ENCODE data around the gene GOLT1A.

The GOLT1A gene

GRCh38 chr1:204228896-204229295 is 15.1 kb upstream of the GOLT1A start:
- no peak for ATAC-seq (ENCODE audit: low read depth)
- Histone ChIP-seq H3K9me3 (ENCODE audit: severe bottlenecking) (no peaks in the 10 kb centered on the region), H3K4me3 (ENCODE audit: severe bottlenecking) (no peak overlapping the region), H3K27ac (ENCODE audit: poor library complexity, severe bottlenecking) (no peak overlapping the region), H3K36me3 (ENCODE audit: low read depth) (no peaks in the 10 kb centered on the region), H3K27me3 (ENCODE audit: insufficient read depth, poor library complexity, severe bottlenecking) (no peaks in the 10 kb centered on the region), H3K4me1 (ENCODE audit: insufficient read depth, poor library complexity, severe bottlenecking) (peaks cover 17% of the 10 kb centered on the region)
- TF ChIP-seq CTCF (IDR thresholded peaks at IDR 0.05; ENCODE audit: poor library complexity, severe bottlenecking) = no peak
- DNase-seq (ENCODE audit: low spot score) = no peak

GRCh38 chr1:204227996-204228785 is 14.4 kb upstream of the GOLT1A start:
- H3K4me3 ChIP-seq (ENCODE audit: severe bottlenecking) = no peak overlapping the region
- H3K36me3 ChIP-seq (ENCODE audit: low read depth) = no peaks in the 10 kb centered on the region
- H3K27me3 ChIP-seq (ENCODE audit: insufficient read depth, poor library complexity, severe bottlenecking) = no peaks in the 10 kb centered on the region
- no peak overlapping the region for H3K27ac ChIP-seq (ENCODE audit: poor library complexity, severe bottlenecking)
- no peak for TF ChIP-seq CTCF (IDR thresholded peaks at IDR 0.05; ENCODE audit: poor library complexity, severe bottlenecking)
- peaks cover 17% of the 10 kb centered on the region for H3K4me1 ChIP-seq (ENCODE audit: insufficient read depth, poor library complexity, severe bottlenecking)
- no peaks in the 10 kb centered on the region for H3K9me3 ChIP-seq (ENCODE audit: severe bottlenecking)
- ATAC-seq (ENCODE audit: low read depth) = no peak
- DNase-seq (ENCODE audit: low spot score) = no peak

- Histone ChIP-seq H3K9me3 (ENCODE audit: severe bottlenecking) (no peaks in the 10 kb centered on the region), H3K4me3 (ENCODE audit: severe bottlenecking) (no peak overlapping the region), H3K4me1 (ENCODE audit: insufficient read depth, poor library complexity, severe bottlenecking) (peaks cover 17% of the 10 kb centered on the region), H3K27me3 (ENCODE audit: insufficient read depth, poor library complexity, severe bottlenecking) (no peaks in the 10 kb centered on the region), H3K36me3 (ENCODE audit: low read depth) (no peaks in the 10 kb centered on the region), H3K27ac (ENCODE audit: poor library complexity, severe bottlenecking) (no peak overlapping the region)
- DNase-seq (ENCODE audit: low spot score) = no peak
- no peak for TF ChIP-seq CTCF (IDR thresholded peaks at IDR 0.05; ENCODE audit: poor library complexity, severe bottlenecking)
- no peak for ATAC-seq (ENCODE audit: low read depth)
Observed at GRCh38 chr1:204227351-204227750, 13.6 kb upstream of the GOLT1A start.

GRCh38 chr1:204225841-204226735 is 12.3 kb upstream of the GOLT1A start:
- peak overlapping the region; percentile 48 for H3K27ac ChIP-seq (ENCODE audit: poor library complexity, severe bottlenecking)
- H3K27me3 ChIP-seq (ENCODE audit: insufficient read depth, poor library complexity, severe bottlenecking) = no peaks in the 10 kb centered on the region
- TF ChIP-seq CTCF (IDR thresholded peaks at IDR 0.05; ENCODE audit: poor library complexity, severe bottlenecking) = no peak
- peaks cover 17% of the 10 kb centered on the region for H3K4me1 ChIP-seq (ENCODE audit: insufficient read depth, poor library complexity, severe bottlenecking)
- ATAC-seq (ENCODE audit: low read depth) = peak; percentile 97
- DNase-seq (ENCODE audit: low spot score) = no peak
- H3K4me3 ChIP-seq (ENCODE audit: severe bottlenecking) = no peak overlapping the region
- H3K36me3 ChIP-seq (ENCODE audit: low read depth) = no peaks in the 10 kb centered on the region
- no peaks in the 10 kb centered on the region for H3K9me3 ChIP-seq (ENCODE audit: severe bottlenecking)

Measured in RWPE2 (cell line).